Measurements from ENCODE around the gene DUSP8. TPM values are rescaled to one million over a fixed set of nuclear protein-coding genes. Genes with fewer than 3 reads are reported as not detected.

The DUSP8 gene
- total RNA-seq, 4 donors from 2014 or later, result 13.3 to 31.8 (median 19.8) TPM

GRCh38 chr11:1541474-1542204, 30.4 kb downstream of the DUSP8 start:
- WGBS, 2 donors (ENCODE audit: low coverage in 1 of 2), result 83% methylated on average over 17 of the region's 22 CpGs; no CpG with 5 or more reads in 1 of the 2 donors
- intact Hi-C loops (cut with DNase I; ENCODE audit: low total_unique reads), result loop anchor here (2.0 kb wide), 1 partner anchor 87 kb away; the partner anchor contains the start of gene KRTAP5-5
- DNase-seq, result no peak
- H3K4me1 ChIP-seq, result peaks cover 0 to 17% (median 12%) of the 10 kb centered on the region in 4 donors
- TF ChIP-seq EP300 (IDR thresholded peaks at IDR 0.05; ENCODE audit: low read depth) (no peak), CTCF (IDR thresholded peaks at IDR 0.05) (no peak)
- peaks cover 13% of the 10 kb centered on the region for H3K27me3 ChIP-seq
- H3K27ac ChIP-seq, result no peak overlapping the region
- H3K9me3 ChIP-seq, result no peaks in the 10 kb centered on the region
- H3K36me3 ChIP-seq, result no peaks in the 10 kb centered on the region
- in situ Hi-C loops (cut with MboI; ENCODE audit: low pct_ligation_motif_present in 1 of 4, low pct_unique_long_range_greater_than_20kb in 1 of 4, low sequenced_read_pairs in 3 of 4), result loop anchor here in 1 of 4 donors (5.0 kb wide), 1 partner anchor 36 kb away; no protein-coding TSS in a partner anchor
- H3K4me3 ChIP-seq, result no peak overlapping the region

- Histone ChIP-seq H3K4me3 (no peak overlapping the region), H3K9me3 (no peaks in the 10 kb centered on the region), H3K27ac (no peak overlapping the region), H3K36me3 (no peaks in the 10 kb centered on the region), H3K27me3 (peaks cover 3% of the 10 kb centered on the region), H3K4me1 (peaks cover under 1 to 15% (median 3%) of the 10 kb centered on the region in 4 donors)
- no peak for TF ChIP-seq POLR2A (IDR thresholded peaks at IDR 0.05)
- no peak for DNase-seq
- WGBS, 2 donors (ENCODE audit: low coverage in 1 of 2), result 94 to 100% methylated on average over 4 to 6 of the region's 6 CpGs
- intact Hi-C loops (cut with DNase I; ENCODE audit: low total_unique reads), result no loop called here
- in situ Hi-C loops (cut with MboI; ENCODE audit: low pct_ligation_motif_present in 1 of 4, low pct_unique_long_range_greater_than_20kb in 1 of 4, low sequenced_read_pairs in 3 of 4), result loop anchor here in 1 of 4 donors (5.0 kb wide), 1 partner anchor 37 kb away; no protein-coding TSS in a partner anchor
These were observed 32.0 kb downstream of the DUSP8 start for GRCh38 chr11:1540074-1540473.

GRCh38 chr11:1538153-1538552, 33.9 kb downstream of the DUSP8 start:
- intact Hi-C loops (cut with DNase I; ENCODE audit: low total_unique reads) (no loop called here), in situ Hi-C loops (cut with MboI; ENCODE audit: low pct_ligation_motif_present in 1 of 4, low pct_unique_long_range_greater_than_20kb in 1 of 4, low sequenced_read_pairs in 3 of 4) (no loop called here)
- Histone ChIP-seq H3K36me3 (peaks cover 0 to 6% (median 0%) of the 10 kb centered on the region in 4 donors), H3K4me3 (no peak overlapping the region), H3K9me3 (no peaks in the 10 kb centered on the region), H3K4me1 (peaks cover 3 to 28% (median 4%) of the 10 kb centered on the region in 4 donors), H3K27me3 (peaks cover 3% of the 10 kb centered on the region), H3K27ac (no peak overlapping the region)
- TF ChIP-seq CTCF (IDR thresholded peaks at IDR 0.05), result no peak
- TF ChIP-seq POLR2A (IDR thresholded peaks at IDR 0.05), result no peak
- no peak for TF ChIP-seq POLR2AphosphoS5 (IDR thresholded peaks at IDR 0.05)
- TF ChIP-seq EP300 (IDR thresholded peaks at IDR 0.05; ENCODE audit: low read depth), result no peak
- DNase-seq, result no peak
- WGBS, 2 donors (ENCODE audit: low coverage in 1 of 2), result 75 to 93% methylated on average over 5 of the region's 5 CpGs

- in situ Hi-C loops (cut with MboI; ENCODE audit: low pct_ligation_motif_present in 1 of 4, low pct_unique_long_range_greater_than_20kb in 1 of 4, low sequenced_read_pairs in 3 of 4), result no loop called here
- TF ChIP-seq EP300 (IDR thresholded peaks at IDR 0.05; ENCODE audit: low read depth), result no peak
- no peak for TF ChIP-seq POLR2AphosphoS5 (IDR thresholded peaks at IDR 0.05)
- no peak for TF ChIP-seq POLR2A (IDR thresholded peaks at IDR 0.05)
- TF ChIP-seq CTCF (IDR thresholded peaks at IDR 0.05), result no peak
- no peak overlapping the region for H3K4me3 ChIP-seq
- H3K9me3 ChIP-seq, result no peaks in the 10 kb centered on the region
- WGBS, 2 donors (ENCODE audit: low coverage in 1 of 2), result 82 to 86% methylated on average over 9 to 16 of the region's 16 CpGs
- H3K4me1 ChIP-seq, result peaks cover 0 to 47% (median 15%) of the 10 kb centered on the region in 4 donors
- intact Hi-C loops (cut with DNase I; ENCODE audit: low total_unique reads), result no loop called here
- DNase-seq, result no peak
- no peak overlapping the region for H3K27ac ChIP-seq
- peaks cover 0 to 6% (median 0%) of the 10 kb centered on the region in 4 donors for H3K36me3 ChIP-seq
- peaks cover 3% of the 10 kb centered on the region for H3K27me3 ChIP-seq
These were observed 35.8 kb downstream of the DUSP8 start for GRCh38 chr11:1536065-1536843.
